Stimulated activated CD4-positive, alpha-beta T cell treated with anti-CD3 and anti-CD28 coated beads, TNF-alpha, amount 100 ng/mL, for 4 hours (primary cell): ENCODE data around the gene OR52K2.
"Not testable (repeated sequence)": the region's sequence is repeated elsewhere in the genome, so short reads cannot be mapped to it uniquely, and the experiment has no call there.

Experiments
- DNase-seq, 3 experiments: peaks; one replicate each; pipeline ENCODE4 v3.0.0-alpha.2; 2020; ENCODE audit warnings: low read depth in 3 of 3

Gene OR52K2

GRCh38 chr11:4480577-4481239 is 31.6 kb downstream of the OR52K2 start:
- DNase-seq = no peak

GRCh38 chr11:4481240-4481582 is 32.1 kb downstream of the OR52K2 start:
- no peak for DNase-seq

- no peak for DNase-seq
Measured at GRCh38 chr11:4482445-4482844, 33.4 kb downstream of the OR52K2 start, which contains the start of gene OR52K1. Gene OR52K1 (plus strand): TSS chr11:4482646. CDS start chr11:4488901, 6,255 bp downstream.

GRCh38 chr11:4484310-4484709 is 35.2 kb downstream of the OR52K2 start:
- DNase-seq = no peak

GRCh38 chr11:4491405-4491804 is 42.3 kb downstream of the OR52K2 start:
- DNase-seq = not testable (repeated sequence)

- no peak for DNase-seq
Measured at GRCh38 chr11:4491878-4492606, 42.9 kb downstream of the OR52K2 start.

- DNase-seq = no peak
Measured at GRCh38 chr11:4493480-4493818, 44.4 kb downstream of the OR52K2 start.

GRCh38 chr11:4495487-4495886 is 46.4 kb downstream of the OR52K2 start:
- DNase-seq = no peak

- DNase-seq = no peak
Measured at GRCh38 chr11:4495986-4496385, 46.9 kb downstream of the OR52K2 start.

GRCh38 chr11:4496557-4497248 is 47.6 kb downstream of the OR52K2 start:
- DNase-seq = no peak
